Stimulated activated CD4-positive, alpha-beta T cell treated with anti-CD3 and anti-CD28 coated beads, Interleukin-1b, Interleukin-23, amount 100 ng/mL, for 1 hour (primary cell): ENCODE measurements around the gene TLCD1.

Experiments used
- DNase-seq, 2 donors: peaks; one replicate each; pipeline ENCODE4 v3.0.0-alpha.2; 2020; ENCODE audit warnings: low read depth in 2 of 2

The TLCD1 gene, protein sequence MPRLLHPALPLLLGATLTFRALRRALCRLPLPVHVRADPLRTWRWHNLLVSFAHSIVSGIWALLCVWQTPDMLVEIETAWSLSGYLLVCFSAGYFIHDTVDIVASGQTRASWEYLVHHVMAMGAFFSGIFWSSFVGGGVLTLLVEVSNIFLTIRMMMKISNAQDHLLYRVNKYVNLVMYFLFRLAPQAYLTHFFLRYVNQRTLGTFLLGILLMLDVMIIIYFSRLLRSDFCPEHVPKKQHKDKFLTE

GRCh38 chr17:28726226-28726626, at the start of gene TLCD1:
Gene TLCD1, minus strand, starts transcription at chr17:28726233. Its CDS starts 136 bp downstream, at chr17:28726097.
- no peak for DNase-seq

- no peak for DNase-seq
These were observed 48.2 kb upstream of the TLCD1 start for GRCh38 chr17:28774206-28774605.

GRCh38 chr17:28773736-28774135, 47.7 kb upstream of the TLCD1 start:
- DNase-seq: no peak

DNA sequence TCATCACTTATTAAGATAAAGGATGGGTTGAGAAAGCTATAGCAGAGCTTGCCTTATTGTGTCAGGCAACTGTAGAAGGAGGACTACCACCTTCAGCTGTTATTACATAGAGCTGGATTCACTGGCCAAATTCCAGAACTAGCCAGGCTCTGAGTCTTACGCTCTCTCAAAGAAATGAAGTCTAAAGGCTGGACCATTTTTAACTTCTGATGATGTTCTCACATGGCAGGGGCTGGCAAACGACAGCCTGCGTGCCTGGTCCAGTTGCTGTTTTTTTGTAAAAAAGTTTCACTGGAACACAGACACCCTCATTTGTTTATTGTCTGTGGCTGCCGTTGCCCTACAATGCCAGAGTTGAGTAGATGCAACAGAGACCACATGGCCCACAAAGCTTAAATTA, 39.0 kb upstream of the TLCD1 start:
- DNase-seq: no peak

DNA sequence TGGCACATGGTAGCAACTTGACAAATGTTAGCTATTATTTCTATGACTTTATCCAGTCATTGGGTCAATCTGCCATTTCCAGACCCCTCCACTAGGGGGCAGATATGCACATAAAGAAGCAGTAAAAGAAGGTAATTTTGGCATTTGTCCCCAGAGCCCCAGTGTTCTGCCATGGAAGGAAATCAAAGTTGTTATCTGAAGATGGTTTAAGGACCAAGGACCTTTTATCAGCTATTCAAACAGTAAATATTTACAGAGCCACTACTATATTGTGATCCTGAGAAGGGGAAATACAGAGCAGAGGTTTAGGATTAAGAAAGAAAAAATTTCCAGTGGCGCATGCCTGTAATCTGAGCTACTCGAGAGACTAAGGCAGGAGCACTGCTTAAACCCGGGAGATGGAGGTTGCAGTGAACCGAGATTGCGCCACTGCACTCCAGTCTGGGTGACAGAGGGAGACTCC, 37.8 kb upstream of the TLCD1 start:
- peak; percentile 66 to 67 for DNase-seq

- no peak for DNase-seq
These were observed 37.2 kb upstream of the TLCD1 start for GRCh38 chr17:28763137-28763799.

- DNase-seq: no peak
These were observed 34.8 kb upstream of the TLCD1 start for GRCh38 chr17:28760601-28761562.

GRCh38 chr17:28759256-28759865, 33.3 kb upstream of the TLCD1 start:
- DNase-seq: no peak

GRCh38 chr17:28758411-28759121, 32.5 kb upstream of the TLCD1 start:
- DNase-seq: no peak

- DNase-seq: no peak
These were observed 30.2 kb upstream of the TLCD1 start for GRCh38 chr17:28756049-28756804.

DNA sequence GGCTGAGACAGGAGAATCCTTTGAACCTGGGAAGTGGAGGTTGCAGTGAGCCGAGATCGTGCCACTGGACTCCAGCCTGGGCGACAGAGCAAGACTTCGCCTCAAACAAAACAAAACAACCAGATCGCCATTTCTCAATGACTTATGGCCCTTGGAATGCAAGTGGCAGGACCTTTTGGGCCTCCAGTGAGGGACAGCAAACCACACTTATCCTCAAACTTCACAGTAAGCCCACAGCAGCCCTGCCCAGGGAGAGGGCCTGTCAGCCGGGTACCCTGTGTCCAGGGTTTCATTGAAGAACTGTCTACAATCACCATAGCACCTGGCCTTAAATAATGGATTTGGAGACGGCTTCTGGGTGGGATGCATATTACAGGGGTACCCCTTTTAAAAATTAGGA, 29.5 kb upstream of the TLCD1 start:
- no peak for DNase-seq

- DNase-seq: no peak
These were observed 25.8 kb upstream of the TLCD1 start for GRCh38 chr17:28751600-28752366.

DNA sequence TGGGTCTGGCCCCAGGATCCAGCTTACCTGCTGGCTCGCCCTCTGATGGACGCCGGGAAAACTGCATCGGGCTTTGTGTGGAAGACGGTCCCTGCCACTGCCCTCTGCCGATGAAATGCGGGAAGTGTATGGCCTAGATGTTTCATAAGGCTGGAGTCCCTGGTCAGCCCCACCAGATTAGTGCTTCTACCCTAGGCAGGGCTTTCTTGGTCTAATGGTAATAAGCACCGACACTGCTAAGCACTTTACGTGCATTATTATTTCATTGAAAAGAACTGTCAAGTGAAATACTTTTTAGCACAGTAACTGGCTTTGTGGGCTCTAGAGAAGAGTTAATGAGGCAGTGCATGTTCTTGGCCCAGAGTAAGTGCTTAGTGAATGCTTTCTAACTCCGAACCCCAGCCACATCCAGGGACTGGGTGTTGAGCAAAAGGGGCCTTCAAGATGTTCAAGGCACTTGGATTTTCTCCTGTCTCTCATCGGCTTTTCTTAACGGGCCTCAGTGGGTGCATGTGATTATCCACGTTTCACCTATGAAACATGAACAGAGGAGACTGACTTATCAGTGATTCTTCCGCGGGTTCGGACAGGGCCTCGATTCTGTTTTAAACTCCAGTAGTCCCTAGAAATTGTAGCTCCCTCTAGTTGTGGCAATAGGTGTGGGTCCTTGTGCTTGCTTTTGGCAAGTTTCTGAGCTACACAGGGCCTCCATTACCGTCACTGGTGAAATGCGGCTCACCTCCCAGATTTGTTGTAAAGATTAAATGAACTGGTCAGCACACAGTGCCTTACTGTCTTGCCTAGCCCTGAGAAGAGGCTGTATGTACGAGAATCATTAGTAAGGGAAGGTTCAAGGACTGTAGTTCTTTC, 24.4 kb upstream of the TLCD1 start:
- peak; percentile 76 to 79 for DNase-seq

DNA sequence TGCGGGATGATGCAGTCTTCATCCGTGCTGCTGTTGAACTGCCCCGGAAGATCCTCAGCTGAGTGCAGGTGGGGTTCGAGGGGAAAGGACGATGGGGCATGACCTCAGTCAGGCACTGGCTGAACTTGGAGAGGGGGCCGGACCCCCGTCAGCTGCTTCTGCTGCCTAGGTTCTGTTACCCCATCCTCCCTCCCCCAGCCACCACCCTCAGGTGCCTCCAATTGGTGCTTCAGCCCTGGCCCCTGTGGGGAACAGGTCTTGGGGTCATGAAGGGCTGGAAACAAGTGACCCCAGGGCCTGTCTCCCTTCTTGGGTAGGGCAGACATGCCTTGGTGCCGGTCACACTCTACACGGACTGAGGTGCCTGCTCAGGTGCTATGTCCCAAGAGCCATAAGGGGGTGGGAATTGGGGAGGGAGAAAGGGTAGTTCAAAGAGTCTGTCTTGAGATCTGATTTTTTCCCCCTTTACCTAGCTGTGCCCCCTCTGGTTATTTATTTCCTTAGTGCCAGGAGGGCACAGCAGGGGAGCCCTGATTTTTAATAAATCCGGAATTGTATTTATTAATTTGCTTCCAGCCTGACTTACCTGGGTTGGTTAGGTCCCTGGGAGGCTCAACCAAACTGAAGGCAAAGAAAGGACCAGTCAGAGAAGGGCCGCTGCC, 23.6 kb upstream of the TLCD1 start:
- no peak for DNase-seq

DNA sequence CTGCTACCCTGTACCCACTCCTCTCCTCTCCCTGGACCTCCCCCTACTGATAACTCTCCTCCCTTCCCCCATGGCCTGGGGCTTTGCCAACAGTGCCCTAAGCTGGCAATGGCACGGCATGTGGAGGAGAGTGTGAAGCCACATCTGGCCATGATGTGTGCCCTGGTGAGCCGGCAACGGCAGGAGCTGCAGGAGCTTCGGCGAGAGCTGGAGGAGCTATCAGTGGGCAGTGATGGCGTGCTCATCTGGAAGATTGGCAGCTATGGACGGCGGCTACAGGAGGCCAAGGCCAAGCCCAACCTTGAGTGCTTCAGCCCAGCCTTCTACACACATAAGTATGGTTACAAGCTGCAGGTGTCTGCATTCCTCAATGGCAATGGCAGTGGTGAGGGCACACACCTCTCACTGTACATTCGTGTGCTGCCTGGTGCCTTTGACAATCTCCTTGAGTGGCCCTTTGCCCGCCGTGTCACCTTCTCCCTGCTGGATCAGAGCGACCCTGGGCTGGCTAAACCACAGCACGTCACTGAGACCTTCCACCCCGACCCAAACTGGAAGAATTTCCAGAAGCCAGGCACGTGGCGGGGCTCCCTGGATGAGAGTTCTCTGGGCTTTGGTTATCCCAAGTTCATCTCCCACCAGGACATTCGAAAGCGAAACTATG, 23.0 kb upstream of the TLCD1 start:
- DNase-seq: no peak

- no peak for DNase-seq
These were observed 22.0 kb upstream of the TLCD1 start for GRCh38 chr17:28747801-28748750.
